H1 (cell line): Measurements from ENCODE around the gene LAMA3. TPM values are rescaled to one million over a fixed set of nuclear protein-coding genes. Genes with fewer than 3 reads are reported as not detected.

ENCODE experiments used
- ATF2 ChIP-seq: IDR thresholded peaks from 2 replicates; pipeline ENCODE4 v1.6.1; 2012; ENCODE audit warnings: low read length, inconsistent platforms
- CBX8 ChIP-seq: fragments of 300-800, 300-1000 bp; sonication (generic); IDR thresholded peaks from 2 replicates; pipeline ENCODE4 v1.7.1; 2016; ENCODE audit warnings: low read depth, low read length, borderline replicate concordance
- EZH2 ChIP-seq: fragments of 200-600 bp; sonication (generic); IDR thresholded peaks from 2 replicates; pipeline ENCODE4 v1.7.1; 2012; ENCODE audit warnings: low read depth, mild to moderate bottlenecking, moderate library complexity, low read length, inconsistent platforms; ENCODE audit not compliant: severe bottlenecking
- NANOG ChIP-seq: IDR thresholded peaks from 2 replicates; pipeline ENCODE4 v1.6.1; 2011; ENCODE audit warnings: low read length, low read depth, mild to moderate bottlenecking, inconsistent platforms; ENCODE audit not compliant: insufficient read depth, poor library complexity, severe bottlenecking
- polyA plus RNA-seq, 7 experiments: library from polyadenylated mRNA; depleted of rRNA in 3 of 7; stranded (reverse) in 5 of 7; unstranded in 2 of 7; fragments of >200 nt in 5 of 7; fragments of 200-250 nt in 2 of 7; gene quantifications; 1 replicate in 5 of 7; 2 replicates in 1 of 7; 4 replicates in 1 of 7; pipeline versions ENCODE4 v1.2.1 to v1.2.3, GENCODE V29; 2011 to 2013; ENCODE audit warnings: missing spikeins in 2 of 7, mixed read lengths in 2 of 7
- total RNA-seq: library from RNA; stranded (reverse); fragmentation: NEBNext Ultra II Directional; extraction: Animal tissue kit (Norgen Biotek cat#: 25700); gene quantifications from 2 replicates; pipeline ENCODE4 v1.2.1, GENCODE V29; 2021

Gene LAMA3
- total and polyA plus RNA-seq, 2 of the 8 experiments (the other 6 are each of a cell fraction or from before 2014, with no cell fraction given): 0.76 to 5.0 TPM

DNA sequence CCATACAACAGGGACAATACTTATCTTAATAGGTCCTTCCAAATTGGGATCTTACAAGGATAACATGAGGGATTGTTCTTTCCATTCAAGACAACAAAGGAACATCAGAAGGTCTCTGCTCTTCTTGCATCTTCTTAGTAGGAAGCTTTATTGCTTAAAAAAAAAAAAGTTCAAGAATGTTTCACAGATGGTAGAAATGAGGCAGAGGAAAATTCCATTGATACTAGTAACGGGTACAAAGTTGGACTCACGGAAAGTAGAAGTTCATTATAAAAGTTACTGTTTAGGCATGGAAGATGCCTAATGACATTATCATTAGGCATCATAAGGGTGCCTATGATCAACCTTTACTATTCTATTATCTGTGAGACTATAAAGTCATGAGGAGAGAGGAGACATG is 136.2 kb downstream of the LAMA3 start (continued):
- TF ChIP-seq ATF2: no peak
- TF ChIP-seq NANOG: no peak
- TF ChIP-seq CBX8: no peak
- TF ChIP-seq EZH2: no peak
